HG03521 (cell line): ENCODE results near the gene FOXF1.

Experiments
- ATAC-seq: cut with Tn5 transposase; IDR thresholded peaks from one replicate; pipeline ENCODE4 v1.9.1; 2021; ENCODE audit warnings: mild to moderate bottlenecking, moderate library complexity; ENCODE audit not compliant: unreplicated experiment

Gene FOXF1

DNA sequence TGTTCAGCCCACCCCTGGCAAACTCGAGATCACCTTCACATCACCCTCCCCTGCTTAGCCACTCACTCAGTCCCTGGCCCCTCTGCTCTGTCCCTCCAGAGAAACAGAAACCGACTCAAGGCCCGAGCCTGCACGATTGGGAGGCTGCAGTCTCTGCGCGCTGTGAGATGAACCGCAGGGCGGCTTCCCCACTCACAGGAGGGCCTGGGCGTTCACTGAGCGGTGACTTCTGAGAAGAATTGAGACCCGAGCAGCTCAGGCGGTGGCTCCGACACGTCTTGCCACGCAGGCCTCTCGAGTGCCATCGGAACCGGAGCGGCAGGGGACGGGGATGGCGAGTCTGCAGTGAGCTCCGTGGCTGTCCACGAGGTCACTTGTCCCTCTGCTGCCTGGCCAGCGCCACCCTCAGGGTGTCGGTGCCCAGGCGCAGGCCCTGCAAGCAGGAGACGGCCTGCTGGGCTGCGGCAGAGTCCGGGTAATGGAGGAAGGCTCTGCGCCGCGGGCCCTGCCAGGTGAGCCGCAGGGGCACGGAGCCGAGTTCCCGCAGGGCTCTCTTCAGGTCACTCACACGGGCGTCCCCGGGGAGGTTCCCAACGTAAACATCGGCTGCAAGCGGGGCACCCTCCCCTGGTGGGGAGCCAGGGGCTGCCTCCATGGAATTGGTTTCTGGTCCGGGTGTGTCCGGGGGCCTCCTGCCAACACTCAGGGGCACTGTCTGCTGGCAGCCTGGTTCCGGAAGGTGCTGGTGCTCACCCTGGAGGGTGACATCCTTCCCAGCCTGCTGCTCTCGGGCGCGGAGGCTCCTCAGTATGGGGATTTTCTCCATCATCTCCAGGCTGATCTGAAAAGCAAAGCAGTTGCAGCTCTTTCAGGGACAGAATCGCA is 21.6 kb downstream of the FOXF1 start:
- no peak for ATAC-seq

GRCh38 chr16:86532526-86532815 is 22.1 kb downstream of the FOXF1 start:
- ATAC-seq, result no peak

DNA sequence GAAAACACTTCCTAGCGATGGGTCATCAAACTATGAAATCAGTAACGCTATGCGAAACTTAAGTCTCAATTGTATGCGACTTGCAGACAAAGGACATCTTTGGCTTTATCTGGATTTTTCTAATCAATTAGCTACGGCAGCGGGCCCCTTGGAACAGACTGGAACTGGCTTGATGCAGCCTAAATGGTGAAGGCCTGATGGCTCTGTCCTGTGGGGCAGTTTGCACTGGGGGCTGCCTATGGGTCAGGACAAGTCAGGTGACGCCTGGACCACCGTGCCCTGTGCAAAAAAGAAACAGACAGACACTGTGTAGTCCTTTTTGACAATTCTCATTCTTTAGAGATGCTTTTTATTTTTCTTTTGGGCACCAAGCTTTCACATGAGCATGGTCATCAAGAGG is 22.7 kb downstream of the FOXF1 start:
- ATAC-seq, result no peak

GRCh38 chr16:86533767-86534351 is 23.5 kb downstream of the FOXF1 start:
- ATAC-seq, result no peak

DNA sequence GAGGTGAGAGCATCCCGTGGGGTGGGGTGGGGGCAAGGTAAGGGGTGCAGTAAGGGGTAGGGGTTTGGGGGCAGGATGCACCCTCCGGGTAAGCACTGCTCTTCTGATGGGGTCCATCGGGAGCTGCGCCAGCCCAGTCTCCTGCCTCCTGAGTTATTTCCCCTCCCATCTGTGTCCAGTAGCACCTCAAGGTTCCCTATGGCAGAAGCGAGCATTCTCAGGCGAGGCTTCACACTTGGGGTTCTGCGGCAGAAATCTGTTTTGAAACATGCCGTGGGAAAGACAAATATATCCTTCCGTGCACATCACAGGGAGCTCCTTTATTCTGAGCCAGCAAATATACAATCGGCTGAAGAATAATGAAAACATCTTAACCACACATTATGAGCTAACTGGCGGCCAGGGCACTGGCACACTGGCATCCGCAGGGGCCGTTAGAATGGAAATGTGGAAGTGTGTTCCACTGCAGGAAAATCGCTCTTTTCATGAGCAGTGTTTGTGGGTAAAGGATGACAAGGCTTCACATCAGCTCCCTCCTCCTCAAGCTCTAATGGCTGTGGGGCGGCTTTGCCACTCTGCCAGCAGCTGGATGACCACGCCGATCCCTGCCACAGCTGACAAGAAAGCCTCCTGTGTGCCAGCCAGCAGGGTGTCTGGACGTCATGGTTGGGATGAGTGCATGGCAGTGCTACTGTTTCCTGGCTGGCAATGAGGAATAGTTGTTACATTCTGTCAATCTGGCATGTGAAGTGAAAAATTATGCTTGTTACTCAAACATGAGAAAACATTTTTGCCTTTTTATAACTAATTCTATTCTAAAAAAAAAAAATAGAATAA is 24.7 kb downstream of the FOXF1 start:
- ATAC-seq, result no peak

DNA sequence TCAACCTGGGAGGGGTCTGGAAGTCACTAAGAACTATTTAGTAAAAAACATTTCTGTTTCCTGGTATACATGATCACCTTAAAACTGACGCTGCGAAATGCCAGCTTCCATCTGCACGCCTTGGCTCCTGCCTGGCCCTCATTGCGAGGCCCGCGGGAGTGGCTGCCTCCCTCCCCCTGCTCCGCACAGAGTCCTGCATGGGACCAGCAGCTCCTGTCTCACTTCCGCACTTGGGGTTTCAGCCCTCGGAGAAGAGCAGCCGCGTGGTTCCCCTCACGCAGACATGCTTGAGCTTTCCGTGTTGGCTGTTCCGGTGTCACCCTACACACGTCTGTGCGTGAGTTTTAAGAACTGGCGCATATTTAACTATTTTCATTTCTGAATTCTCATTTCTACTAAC is 26.3 kb downstream of the FOXF1 start:
- ATAC-seq, result no peak

DNA sequence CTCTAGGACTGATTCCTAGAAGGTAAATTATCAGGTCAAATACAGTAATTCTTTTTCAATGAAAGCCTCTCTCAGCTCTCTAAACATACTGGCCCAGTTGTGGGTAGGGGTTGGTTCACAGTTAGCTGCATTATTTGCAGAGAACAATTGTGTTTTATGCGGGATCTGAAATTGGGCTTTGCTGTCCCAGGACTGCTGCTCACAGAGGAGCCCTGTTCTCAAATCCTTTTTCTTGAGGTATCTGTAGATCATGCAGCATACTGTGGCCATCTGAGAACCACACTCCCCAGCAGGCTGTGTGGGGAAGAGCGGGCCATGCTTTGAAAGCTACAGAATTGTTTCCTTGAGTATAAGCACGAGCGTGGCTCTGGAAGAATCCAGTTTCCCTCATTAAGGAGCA is 27.2 kb downstream of the FOXF1 start:
- no peak for ATAC-seq

GRCh38 chr16:86538196-86538780 is 28.0 kb downstream of the FOXF1 start:
- ATAC-seq, result no peak

DNA sequence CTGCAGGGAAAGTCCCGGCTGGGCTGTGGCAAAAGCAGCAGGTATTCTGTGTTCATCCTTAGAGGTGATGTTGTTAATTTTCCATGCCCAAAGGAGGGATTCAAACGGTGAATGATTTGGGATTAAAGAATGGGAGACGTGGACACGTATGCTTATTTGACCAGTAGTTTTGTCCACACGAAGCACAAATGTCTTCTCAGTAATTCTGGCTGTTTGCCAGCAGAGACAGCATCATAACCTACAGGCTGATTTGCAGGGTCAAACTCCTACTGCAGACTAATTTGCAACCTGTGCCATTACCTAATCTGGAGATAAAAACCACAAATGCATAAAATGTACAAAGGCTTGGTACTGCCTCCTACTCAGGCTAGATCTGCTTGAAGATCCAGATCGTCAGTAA is 30.6 kb downstream of the FOXF1 start:
- no peak for ATAC-seq

DNA sequence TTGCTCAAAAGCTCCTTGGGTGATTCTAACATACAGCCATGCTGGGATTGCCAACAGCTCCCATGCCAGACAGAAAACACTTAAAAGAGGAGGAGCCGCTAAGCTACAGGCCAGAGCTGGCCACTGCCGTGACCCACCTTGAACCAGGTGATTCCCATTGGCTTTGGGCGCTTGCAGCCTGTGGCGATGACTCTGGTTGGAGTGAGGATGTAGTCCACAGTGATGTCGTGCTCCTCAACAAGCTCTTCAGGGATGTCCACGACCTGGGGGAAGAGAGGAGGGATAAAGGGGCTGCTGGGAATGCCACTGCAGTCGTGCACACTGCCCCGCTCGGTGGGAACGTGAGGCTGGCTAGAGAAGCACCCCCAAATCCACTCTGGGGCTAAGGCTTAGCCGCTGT is 31.2 kb downstream of the FOXF1 start:
- ATAC-seq, result no peak

DNA sequence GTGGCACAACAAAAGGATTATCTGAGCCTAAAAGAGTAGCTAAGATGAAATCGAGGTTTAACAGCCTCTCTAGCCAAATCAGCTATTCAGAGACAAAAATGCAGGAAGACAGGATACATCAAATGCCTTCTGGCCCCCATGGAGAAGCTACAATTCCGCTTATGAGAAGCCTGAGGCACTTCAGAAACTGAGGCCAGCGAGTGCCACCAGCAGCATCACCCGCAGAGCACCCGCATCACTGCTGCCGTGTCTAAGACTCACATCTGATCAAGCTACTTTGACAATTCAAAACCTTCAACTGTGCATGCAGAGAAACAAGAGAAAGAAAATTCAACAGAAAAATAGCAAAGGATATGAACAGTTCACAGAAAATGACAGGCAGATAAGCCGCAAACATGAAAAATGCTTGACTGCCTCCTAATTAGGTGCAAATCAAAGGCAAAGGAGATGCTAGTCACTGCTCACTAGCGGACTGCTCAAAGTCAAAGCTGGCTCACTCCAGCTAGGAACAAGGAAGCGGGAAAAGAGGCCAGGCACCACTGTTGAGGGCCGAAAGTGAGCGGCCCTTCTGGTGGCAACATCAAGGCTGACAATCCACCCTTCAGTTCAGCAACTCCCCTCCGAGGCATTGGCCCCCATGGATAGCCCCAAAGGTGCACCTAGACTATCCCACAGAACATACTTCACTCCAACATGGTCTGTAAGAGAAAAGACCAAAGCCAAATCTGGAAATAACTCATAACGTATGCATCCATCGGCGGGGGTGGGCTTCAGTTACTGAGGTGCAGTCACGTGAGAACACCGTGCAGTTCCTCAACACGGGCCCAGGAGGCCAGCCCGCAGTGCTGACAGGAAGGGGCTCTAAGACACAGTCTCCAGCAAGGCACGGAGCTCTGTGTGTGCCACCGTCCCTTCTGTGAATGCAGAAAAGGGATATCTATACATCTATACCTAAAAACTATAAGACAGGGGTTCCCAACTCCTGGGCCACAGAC is 32.7 kb downstream of the FOXF1 start:
- no peak for ATAC-seq

DNA sequence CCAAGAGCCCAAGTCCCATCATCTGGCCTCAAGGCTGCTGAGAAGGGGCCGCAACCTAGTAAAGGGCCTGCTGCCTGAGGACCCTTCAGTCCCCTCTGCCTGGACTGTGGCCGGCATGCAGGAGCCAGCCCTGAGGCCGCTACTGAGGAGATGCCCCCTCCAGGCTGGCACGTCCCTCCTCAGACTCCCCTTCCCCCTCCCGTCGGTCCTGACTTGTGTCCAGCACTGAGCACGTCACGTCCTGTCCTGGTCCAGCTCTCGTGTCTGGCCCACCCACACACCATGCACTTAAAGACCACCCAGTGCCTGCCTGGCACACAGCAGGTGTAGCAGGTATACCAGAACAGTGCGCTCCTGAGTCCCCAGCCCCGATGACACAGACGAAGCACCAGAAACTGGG is 35.2 kb downstream of the FOXF1 start:
- no peak for ATAC-seq

DNA sequence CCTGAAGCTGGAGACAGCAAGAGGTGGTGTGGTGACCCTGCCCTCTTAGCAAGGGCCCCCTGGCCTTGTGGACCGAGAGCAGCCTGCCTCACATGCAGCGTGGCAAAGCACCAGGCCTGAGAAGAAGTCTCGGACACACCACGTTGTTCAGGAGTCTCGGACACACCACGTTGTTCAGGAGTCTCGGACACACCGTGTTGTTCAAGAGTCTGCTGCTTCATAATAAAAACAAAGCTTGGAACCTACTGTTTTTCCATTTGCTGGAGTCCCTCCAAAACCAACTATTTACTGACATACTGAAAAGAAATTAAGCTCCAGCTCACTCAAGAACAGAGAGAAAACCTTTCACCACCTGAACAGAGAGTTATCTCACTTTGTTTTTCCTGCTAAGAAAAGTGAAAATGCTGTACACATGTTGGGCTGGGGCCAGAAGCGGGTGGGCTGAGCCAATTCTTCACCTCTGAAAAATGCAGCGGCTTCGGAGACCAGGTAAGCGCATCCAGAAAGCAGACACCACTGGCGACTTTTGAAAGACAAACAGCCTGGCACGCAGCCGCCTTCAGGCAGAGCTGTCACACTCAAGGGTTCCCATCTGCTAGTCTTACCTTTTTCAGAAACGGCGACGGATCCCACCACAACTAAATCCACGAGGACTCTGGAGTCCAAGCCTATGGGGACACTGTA is 35.8 kb downstream of the FOXF1 start:
- ATAC-seq, result no peak

DNA sequence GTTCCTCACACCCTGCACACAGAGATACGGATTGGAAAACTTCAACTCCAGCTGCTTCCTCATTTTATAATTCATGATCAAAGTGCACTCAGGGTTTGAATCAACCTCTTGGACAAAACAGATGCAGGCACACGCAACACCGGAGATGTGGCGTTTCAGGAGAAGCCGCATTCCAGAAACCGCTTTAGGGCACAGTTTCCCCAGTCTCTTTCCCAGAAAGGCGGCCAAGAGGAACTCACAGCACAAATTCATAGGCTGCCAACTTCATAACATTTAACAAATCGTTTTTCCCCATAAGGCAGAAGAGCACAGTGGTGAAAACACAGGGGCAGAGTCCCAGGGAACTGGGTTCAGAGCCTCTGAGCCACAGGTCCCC is 36.3 kb downstream of the FOXF1 start:
- ATAC-seq, result no peak

GRCh38 chr16:86547286-86547685 is 37.0 kb downstream of the FOXF1 start:
- ATAC-seq, result no peak

DNA sequence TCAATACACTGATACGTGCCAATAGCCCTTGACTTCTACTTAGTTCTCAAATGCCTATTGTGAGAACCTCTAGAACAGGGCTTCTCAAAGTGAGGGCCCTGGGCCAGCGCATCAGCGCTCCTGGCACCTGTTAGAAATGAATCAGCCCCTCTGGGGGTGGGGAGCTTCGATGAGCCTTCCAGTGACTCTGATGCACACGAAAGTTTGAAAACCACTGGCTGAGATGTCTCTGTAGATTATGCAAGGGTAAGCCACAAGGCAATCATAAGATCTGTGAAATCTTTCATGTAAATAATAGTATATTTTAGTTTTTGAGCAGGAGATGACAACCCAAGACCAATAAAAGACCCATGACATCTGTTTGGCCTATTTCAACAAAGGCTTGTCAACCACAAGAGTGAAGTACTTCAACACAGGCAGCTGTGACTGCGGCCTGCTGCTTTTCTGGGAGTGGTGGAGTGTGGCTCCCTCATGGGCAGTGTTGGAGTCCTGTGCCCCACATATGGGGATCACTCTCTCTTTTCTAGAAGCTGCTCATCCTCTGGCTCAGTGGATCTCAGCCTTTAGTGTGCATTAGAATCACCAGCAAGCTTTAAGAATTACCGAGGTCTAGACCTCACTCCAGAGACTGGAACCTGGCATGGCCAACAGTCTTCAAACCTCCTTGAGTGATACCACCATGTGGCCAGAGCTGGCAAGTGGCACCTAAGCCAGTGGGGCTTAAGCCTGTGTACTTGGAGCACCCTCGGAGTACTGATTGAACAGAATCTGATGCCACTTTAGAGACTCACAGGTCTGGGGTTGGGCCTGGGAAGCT is 39.0 kb downstream of the FOXF1 start:
- no peak for ATAC-seq

DNA sequence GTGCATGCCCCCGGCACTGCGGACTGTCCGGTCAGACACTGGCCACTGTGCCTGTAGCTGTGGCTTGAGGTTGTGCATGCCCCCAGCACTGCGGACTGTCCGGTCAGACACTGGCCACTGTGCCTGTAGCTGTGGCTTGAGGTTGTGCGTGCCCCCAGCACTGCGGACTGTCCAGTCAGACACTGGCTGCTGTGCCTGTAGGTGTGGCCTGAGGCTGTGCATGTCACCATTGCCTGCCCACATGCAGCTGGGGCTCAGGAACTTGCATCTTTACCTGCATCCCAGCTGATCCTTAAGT is 39.5 kb downstream of the FOXF1 start:
- ATAC-seq, result no peak

DNA sequence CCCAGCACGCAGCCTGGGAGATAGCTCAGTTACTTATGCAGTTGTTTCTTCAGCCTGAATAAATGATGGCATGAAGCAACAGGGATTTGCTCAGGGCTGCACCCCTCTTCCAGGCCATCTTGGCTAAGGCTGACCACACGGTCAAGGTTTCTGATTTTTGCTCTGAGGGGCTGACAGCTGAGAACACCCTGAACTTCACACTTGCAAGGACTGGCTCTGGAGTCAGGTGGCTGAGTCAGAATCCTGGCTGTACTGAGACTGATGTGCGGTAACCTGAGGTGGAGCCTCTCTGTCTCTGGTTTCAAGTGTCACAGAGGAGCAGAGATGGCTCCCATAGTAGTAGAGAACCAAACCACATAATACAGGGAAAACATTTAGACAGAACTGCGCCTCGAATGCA is 40.0 kb downstream of the FOXF1 start:
- ATAC-seq, result no peak

DNA sequence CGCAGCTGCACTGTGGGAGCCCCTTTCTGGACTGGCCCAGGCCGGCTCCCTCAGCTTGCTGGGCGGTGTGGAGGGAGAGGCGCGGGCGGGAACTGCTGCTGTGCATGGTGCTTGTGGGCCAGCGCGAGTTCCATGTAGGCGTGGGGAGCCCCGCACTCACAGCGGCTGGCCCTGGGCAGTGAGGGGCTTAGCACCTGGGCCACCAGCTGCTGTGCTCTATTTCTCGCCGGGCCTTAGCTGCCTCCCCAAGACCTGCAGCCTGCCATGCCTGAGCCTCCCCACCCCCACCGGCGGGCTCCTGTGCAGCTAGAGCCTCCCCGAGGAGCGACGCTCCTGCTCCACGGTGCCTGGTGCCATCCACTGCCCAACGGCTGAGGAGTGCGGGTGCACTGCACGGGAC is 43.0 kb downstream of the FOXF1 start:
- no peak for ATAC-seq
